HG03469 (cell line): ENCODE data around the gene CABP4.
"Not testable (repeated sequence)": the region's sequence is repeated elsewhere in the genome, so short reads cannot be mapped to it uniquely, and the experiment has no call there.

Experiments used
- ATAC-seq: cut with Tn5 transposase; IDR thresholded peaks from one replicate; pipeline ENCODE4 v1.9.1; 2021; ENCODE audit warnings: mild to moderate bottlenecking, moderate library complexity, moderate number of reproducible peaks; ENCODE audit not compliant: unreplicated experiment

CABP4 gene

DNA sequence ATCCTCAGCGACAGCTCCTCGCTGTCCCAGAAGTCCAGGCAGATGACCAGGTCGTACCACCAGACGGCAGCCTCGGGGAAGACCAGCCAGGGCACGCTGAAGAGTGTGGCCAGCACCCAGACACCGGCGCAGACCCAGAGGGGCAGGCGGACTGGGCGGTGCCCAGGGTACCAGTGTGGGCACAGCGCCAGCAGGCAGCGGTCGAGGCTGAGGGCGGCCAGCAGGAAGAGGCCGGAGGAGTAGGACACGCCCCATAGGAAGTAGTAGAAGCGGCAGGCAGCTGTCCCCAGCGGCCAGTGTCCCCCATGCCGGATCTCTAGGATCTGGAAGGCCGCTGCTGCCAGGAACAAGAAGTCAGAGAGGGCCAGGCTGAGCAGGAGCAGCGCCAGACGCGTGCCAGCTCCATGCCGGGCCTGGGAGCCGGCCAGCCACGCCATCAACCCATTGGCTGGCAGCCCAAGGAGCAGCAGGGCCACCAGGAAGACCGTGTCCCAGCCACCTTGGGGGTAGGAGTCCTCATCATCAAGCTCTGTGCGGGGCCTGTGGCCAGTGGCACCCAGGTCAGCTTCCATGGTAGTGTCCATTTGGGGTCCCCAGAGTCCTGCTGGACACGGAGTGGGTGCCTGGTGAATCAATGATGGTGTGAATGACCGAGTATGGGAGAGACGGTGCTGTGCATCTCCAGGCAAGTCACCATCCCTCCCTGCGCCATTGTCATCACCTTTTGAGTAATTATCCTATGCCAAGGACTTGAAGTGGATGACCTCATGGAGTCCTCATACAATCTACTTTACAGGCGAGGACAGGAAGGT, 2.8 kb upstream of the CABP4 start, which contains the start of gene GPR152:
Gene GPR152, minus strand, starts transcription at position 589 of the 812 bp plus-strand sequence. Its CDS starts 5 bp downstream, at position 584.
- ATAC-seq: no peak

DNA sequence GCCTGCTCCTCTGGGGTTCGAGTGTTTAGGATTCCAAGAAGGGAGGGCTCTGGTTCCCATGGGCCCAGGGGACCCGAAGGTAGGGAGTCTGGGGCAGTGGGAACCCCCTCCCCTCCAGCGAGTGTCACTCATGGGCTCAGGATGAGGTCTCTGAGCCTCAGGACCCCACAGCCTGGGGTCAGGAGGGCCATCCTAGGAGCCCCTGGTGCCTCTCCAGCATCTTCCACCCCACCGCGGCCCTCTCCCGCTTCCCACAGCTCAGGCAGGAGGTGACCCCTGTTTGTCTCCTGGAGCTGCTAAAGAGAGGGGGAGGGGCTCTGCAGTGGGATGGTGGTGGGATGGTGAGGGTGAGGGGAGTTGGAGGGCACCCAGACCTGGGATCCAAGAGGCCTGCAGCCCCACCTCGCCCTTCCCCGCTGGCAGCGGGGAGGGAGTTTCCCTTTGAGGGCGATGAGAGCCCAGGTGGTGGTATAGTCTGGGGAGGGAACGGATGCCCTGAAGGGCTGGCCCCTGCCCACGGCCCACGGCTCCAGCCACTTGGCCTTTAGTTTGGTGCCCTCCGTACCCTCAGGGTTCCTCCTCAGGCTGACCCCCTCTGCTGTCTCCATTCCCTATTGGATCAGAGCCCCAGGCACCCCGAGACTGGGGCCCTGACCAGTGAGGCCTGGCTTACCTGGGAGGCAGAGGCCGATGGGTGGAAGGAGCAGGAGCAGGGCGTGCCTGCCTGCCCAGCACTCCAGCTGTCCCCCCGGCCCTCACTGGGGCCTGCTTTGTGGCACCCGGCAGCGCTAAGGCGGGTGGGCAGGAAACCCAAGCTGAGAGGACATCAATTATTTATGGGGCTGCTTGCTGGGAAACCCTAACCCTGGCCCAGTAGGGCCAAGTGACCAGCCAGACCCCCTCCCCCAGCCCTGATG, 1.1 kb upstream of the CABP4 start:
- no peak for ATAC-seq

GRCh38 chr11:67456068-67456705, 1.0 kb downstream of the CABP4 start:
- ATAC-seq: no peak

DNA sequence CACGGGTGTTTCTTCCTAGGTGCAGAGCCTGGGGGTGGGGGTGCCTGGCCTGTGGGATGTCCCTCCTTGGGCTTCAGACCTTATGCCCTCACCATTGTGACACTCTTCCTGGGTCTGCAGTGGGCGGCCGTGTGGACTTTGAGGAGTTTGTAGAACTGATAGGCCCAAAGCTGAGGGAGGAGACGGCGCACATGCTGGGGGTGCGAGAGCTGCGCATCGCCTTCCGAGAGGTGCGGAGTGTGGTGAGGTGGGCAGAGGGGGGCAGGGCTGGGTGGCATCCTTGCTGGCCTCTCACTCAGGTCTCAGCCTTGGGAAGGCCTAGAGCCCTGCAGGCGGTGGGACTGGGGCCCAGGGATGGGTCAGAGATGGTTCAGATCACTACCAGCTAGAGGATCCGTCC, 2.3 kb downstream of the CABP4 start:
- no peak for ATAC-seq

DNA sequence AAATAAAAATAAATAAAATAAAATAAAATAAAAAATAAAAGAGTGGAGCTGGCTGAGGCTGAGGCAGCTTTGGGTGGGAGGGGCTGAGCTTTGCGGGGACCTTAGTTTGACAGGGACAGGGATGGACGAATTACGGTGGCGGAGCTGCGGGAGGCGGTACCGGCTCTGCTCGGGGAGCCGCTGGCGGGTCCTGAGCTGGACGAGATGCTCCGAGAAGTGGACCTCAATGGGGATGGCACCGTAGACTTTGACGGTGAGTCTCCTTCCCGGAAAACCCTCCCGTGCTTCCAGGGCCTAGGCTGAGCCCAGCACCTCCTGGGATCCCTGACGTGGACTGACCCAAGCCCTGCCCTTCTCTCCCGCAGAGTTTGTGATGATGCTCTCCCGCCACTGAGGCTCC, 3.1 kb downstream of the CABP4 start:
- ATAC-seq: no peak

DNA sequence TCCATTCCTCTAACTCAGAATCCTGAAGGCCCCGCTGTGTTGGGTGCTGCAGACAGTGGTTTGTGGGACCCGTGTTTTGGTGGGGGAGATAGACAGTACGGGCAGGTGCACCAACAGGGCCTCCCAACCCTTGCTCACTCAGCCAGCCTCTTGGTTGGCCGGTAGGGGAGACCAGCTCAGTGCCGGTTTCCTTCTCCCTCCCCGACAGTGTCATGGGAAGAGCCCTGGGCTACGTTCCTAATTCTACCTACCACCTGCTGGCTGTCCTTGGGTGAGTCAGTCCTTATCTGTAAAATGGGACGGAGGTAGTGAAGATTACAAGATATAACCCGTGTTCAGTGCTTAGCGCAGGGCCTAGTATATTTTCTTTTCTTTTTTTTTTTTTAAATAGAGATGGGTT, 8.0 kb downstream of the CABP4 start:
- ATAC-seq: no peak

- no peak for ATAC-seq
Observed at GRCh38 chr11:67463680-67464410, 8.7 kb downstream of the CABP4 start.

DNA sequence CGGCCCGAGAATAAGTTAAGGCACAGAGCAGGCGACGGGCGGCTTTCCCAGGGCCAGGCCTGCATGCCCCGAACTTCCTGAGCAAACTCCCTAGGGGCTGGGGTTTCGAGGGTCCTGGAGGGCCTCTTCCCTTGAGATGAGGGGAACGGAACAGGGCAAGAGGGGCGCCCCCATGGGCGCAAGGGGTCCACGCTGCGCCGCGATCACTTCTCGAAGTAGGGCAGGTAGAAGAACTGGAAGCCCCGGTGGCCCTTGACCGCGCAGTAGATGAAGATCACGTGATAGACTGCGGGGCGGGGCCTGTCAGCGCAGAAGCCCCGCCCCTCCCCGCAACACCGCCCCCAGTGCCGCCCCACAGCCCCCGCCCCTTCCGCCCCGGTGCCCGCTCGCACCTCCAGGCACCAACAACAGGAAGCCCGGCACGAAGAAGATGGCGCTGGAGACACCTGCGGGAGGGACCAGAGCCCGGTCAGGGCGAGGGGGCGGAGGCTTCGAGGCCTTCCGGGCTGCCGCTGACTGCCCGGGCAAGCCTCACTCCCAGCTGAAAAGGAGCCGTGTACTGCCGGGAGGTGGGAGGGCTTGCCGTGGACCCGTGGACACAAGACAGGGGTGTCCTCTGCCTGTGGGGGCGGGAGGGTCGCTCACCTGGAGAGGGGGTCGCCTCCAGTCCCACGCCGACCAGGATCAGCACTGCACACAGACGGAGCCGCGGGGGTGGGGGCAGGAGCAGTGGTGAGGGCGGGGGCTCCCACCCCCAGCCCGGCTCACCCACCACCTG, 9.4 kb downstream of the CABP4 start:
- ATAC-seq: peak; percentile 31

DNA sequence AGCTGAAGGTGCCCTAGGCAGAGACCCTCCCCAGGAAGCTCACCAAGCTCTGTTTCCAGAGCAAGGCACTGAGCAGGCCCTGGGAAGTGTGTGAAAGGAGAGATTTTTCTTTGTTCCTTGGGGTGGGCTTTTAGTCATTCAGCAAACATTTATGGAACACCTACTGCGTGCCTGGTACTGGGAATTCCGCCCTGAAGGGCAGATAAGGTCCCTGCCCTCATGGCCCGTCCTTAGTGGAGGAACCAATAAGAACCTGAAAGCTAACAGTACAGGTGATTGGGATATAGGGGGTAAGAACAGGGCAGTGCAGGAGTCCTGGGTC, 10.0 kb downstream of the CABP4 start:
- no peak for ATAC-seq

- ATAC-seq: not testable (repeated sequence)
Observed at GRCh38 chr11:67465530-67465929, 10.4 kb downstream of the CABP4 start.

DNA sequence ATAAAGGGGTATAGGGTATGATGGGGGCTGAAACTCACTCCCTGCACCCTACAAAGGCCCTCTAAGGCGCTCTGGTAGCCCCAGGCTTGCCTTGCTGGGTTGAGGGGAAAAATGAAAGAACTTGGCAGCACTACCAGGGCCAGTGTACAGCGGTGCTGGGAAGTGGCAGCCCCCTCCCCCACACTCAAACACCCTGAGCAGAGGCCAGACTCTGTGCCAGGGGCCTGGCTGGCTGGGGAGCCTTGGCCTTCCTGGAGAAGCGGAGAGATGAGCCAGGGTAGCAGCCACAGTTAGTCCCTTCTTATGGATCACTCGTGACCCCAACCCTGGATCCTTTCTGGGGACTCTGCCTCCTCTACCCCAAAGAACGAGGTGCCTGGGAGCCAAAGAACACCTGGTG, 11.2 kb downstream of the CABP4 start:
- ATAC-seq: no peak

DNA sequence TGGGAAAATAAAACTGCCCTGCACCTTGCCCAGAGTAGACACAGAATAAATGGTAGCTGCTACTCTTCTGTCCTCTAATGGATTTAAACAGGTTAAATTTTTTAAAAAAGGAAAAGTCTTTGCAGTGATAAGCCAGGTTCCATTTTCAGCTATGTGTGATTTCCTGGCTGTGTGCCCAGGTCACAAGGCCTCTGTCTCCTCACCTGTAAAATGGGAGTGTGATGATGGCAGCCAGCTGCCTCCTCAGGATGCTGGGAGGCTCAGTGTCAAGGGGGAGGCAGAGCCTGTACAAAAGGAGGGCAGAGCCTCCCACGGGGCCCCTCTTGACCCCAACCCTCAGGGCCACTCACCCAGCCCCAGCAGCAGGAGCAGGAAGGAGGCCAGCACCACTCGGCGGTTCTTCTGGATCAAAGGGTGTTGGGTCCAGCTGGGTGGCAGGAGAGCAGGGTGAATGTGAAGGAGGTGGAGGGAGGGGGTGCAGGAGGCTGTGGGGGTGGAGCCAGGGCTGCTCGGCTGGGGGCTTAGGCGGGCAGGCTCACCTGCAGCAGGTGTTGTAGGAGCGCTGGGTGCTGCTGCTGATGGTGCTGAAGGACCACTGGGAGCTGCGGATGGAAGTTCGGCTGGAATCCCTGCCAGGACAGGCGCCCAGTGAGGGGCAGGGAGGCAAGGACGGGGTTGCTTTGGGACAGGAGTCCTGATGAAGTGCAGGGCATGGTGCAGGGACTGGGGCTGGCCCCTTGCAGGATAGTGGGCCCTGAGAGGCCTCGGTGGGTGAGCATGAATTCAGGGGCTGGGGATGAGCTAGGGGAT, 12.0 kb downstream of the CABP4 start:
- ATAC-seq: no peak

- ATAC-seq: no peak
Observed at GRCh38 chr11:67468056-67468455, 12.9 kb downstream of the CABP4 start.

DNA sequence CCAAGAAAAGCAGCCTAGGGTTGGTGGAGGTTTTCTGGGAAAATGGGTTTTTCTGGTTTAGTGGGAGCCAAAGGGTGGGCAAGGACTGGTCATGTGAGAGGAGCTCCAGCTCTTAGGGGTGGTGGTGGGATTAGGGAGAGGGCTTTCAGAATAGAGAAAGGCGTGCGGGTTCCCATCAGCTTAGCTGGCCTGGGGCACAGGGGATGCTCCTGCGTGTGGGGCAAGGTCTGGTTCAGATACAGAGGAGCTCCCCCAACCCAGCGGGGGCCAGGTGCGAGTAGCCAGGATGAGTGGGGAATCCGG, 13.3 kb downstream of the CABP4 start:
- no peak for ATAC-seq

DNA sequence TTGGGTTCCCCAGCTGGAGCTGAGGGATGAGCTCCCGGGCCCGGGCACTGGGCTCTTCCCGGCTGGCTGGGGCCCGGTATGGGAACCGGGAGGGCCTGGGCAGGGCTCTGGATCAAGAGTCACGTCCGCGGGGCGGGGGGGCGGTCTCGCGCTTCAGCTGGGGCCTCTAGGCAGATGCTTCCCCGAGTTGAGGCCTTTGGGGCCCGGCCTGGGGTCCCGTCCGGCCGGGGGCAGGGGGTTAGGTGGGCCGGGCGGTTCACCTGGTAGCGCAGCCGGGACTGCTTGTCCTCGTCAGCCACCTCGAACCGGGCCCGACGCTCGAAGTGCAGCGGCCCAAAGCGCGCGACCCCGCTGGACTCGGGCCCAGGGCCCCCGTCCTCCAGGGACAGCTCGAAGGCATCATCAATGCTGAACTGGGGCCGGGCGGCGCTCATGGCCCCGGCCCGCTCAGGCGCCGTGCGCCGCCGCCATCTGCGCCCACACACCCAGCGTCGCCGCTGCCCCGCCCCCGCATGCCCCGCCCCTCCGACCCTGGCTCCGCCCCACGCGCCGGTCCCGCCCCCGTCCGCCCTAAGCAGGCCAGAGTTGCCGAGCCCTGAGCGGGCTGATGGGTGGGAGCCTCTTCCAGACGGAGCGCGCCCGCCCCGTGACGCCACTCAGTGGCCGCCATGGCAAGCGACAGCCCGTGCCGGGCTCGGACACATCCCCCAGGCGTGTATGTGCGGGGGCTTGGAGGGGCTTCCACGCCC, 13.8 kb downstream of the CABP4 start, which contains the start of gene TMEM134:
Gene TMEM134, minus strand, starts transcription at position 493 of the 749 bp plus-strand sequence. Its CDS starts 59 bp downstream, at position 434.
- ATAC-seq: peak; percentile 63

DNA sequence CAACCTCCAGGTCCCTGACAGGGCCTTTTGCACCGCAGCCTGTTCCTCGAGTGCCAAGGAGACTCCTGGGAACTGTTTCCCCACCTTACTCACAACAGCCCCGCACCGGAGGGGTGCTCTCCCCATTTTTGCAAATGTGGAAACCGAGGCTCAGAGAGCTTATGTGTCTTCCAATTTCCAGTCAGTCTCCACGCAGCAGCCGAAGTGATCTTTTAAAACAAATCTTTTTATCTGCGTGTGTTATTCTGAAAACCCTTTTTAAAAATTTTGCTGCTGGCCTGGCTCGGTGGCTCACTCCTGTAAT, 14.3 kb downstream of the CABP4 start:
- no peak for ATAC-seq

GRCh38 chr11:67470337-67471002, 15.3 kb downstream of the CABP4 start:
- no peak for ATAC-seq

DNA sequence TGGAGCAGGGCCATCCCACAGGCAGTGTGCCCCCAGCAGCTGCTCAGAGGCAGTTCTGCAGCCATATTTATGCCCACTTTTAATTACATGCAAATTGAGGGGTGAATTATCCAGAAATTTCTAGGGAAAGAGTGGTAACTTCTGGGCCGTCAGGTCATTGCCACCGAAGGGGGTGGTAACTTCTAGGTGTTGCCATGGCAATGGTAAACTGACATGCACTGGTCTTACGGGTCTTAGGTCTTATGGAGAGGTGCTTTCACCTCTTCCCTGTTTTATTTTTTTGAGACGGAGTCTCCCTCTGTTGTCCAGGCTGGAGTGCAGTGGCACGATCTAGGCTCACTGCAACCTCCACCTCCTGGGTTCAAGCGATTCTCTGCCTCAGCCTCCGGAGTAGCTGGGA, 17.7 kb downstream of the CABP4 start:
- no peak for ATAC-seq
